MM.1S (cell line): ENCODE results near the gene ASGR1.
"Not testable (repeated sequence)": the region's sequence is repeated elsewhere in the genome, so short reads cannot be mapped to it uniquely, and the experiment has no call there.

Experiments
- DNase-seq: peaks from one replicate; pipeline ENCODE4 v3.0.0-alpha.2; 2015
- H2AFZ ChIP-seq: fragments of 300-600 bp; sonication (generic); 2 replicates; pipeline ENCODE4 v1.6.0; 2016; ENCODE audit warnings: antibody characterized with exemption, low read length
- H3F3A ChIP-seq: fragments of 300-600 bp; sonication (generic); 2 replicates; pipeline ENCODE4 v1.6.1; 2016; ENCODE audit warnings: mild to moderate bottlenecking, antibody characterized with exemption, low read length, moderate library complexity, mixed read lengths; ENCODE audit not compliant: insufficient read depth
- H3K27ac ChIP-seq: fragments of 300-600 bp; sonication (generic); 2 replicates; pipeline ENCODE4 v1.5.1; 2016; ENCODE audit warnings: mild to moderate bottlenecking, low read length
- H3K27me3 ChIP-seq: fragments of 300-600 bp; sonication (generic); replicated peaks from 2 replicates; pipeline ENCODE4 v1.6.0; 2016; ENCODE audit warnings: low read length; ENCODE audit not compliant: insufficient read depth
- H3K36me3 ChIP-seq: fragments of 300-600 bp; sonication (generic); replicated peaks from 2 replicates; pipeline ENCODE4 v1.6.1; 2016; ENCODE audit warnings: mild to moderate bottlenecking, low read length, mixed read lengths; ENCODE audit not compliant: insufficient read depth
- H3K4me1 ChIP-seq: fragments of 300-600 bp; sonication (generic); 2 replicates; pipeline ENCODE4 v1.6.1; 2016; ENCODE audit warnings: low read length, mixed read lengths
- H3K4me2 ChIP-seq: fragments of 300-600 bp; sonication (generic); 2 replicates; pipeline ENCODE4 v1.6.0; 2016; ENCODE audit warnings: low read depth, low read length
- H3K4me3 ChIP-seq: fragments of 300-600 bp; sonication (generic); 2 replicates; pipeline ENCODE4 v1.5.1; 2016; ENCODE audit warnings: low read length, mixed read lengths
- H3K79me2 ChIP-seq: fragments of 300-600 bp; sonication (generic); 2 replicates; pipeline ENCODE4 v1.6.1; 2016; ENCODE audit warnings: mixed run types, low read length, mixed read lengths
- H3K9ac ChIP-seq: fragments of 300-600 bp; sonication (generic); 2 replicates; pipeline ENCODE4 v1.6.1; 2016; ENCODE audit warnings: low read length, mixed read lengths
- H3K9me2 ChIP-seq: fragments of 300-600 bp; sonication (generic); replicated peaks from 2 replicates; pipeline ENCODE4 v1.6.1; 2016; ENCODE audit warnings: mild to moderate bottlenecking, low read length, mixed read lengths; ENCODE audit not compliant: insufficient read depth
- H3K9me3 ChIP-seq: fragments of 300-600 bp; sonication (generic); replicated peaks from 2 replicates; pipeline ENCODE4 v1.6.1; 2016; ENCODE audit warnings: mild to moderate bottlenecking, low read length, mixed read lengths; ENCODE audit not compliant: insufficient read depth
- H4K20me1 ChIP-seq: fragments of 300-600 bp; sonication (generic); 2 replicates; pipeline ENCODE4 v1.6.1; 2016; ENCODE audit warnings: mild to moderate bottlenecking, low read length, moderate library complexity, mixed read lengths; ENCODE audit not compliant: insufficient read depth
- CTCF ChIP-seq: fragments of 300-600 bp; sonication (generic); IDR thresholded peaks from 2 replicates; pipeline ENCODE4 v1.5.1; 2016; ENCODE audit warnings: antibody characterized with exemption, low read length, mixed read lengths
- EZH2 ChIP-seq: fragments of 300-600 bp; sonication (generic); optimal IDR thresholded peaks from 2 replicates; pipeline ENCODE3; 2017; ENCODE audit warnings: low read depth, mild to moderate bottlenecking, antibody characterized with exemption, low read length, mixed read lengths
- EZH2phosphoT487 ChIP-seq: fragments of 300-600 bp; sonication (generic); IDR thresholded peaks from 2 replicates; pipeline ENCODE4 v1.6.1; 2018; ENCODE audit warnings: antibody characterized with exemption, low read length

ASGR1 gene

GRCh38 chr17:7184647-7185046 lies 5.5 kb upstream of the ASGR1 start:
- Histone ChIP-seq H3K4me3 (no peak overlapping the region), H3K4me2 (no peak overlapping the region), H3K9me3 (no peaks in the 10 kb centered on the region), H3K79me2 (no peaks in the 10 kb centered on the region), H3K36me3 (no peaks in the 10 kb centered on the region), H2AFZ (no peak overlapping the region), H3K27ac (no peak overlapping the region), H3K9ac (no peak overlapping the region), H3F3A (no peaks in the 10 kb centered on the region), H3K4me1 (no peaks in the 10 kb centered on the region), H3K27me3 (peaks cover 49% of the 10 kb centered on the region), H4K20me1 (no peaks in the 10 kb centered on the region), H3K9me2 (no peaks in the 10 kb centered on the region)
- TF ChIP-seq EZH2, result no peak
- no peak for TF ChIP-seq CTCF
- no peak for TF ChIP-seq EZH2phosphoT487
- DNase-seq, result no peak

- Histone ChIP-seq H3K9ac (no peak overlapping the region), H3F3A (no peaks in the 10 kb centered on the region), H3K36me3 (no peaks in the 10 kb centered on the region), H3K9me2 (no peaks in the 10 kb centered on the region), H3K4me1 (no peaks in the 10 kb centered on the region), H2AFZ (no peak overlapping the region), H3K27ac (no peak overlapping the region), H3K79me2 (no peaks in the 10 kb centered on the region), H4K20me1 (no peaks in the 10 kb centered on the region), H3K4me3 (no peak overlapping the region), H3K9me3 (no peaks in the 10 kb centered on the region), H3K4me2 (no peak overlapping the region), H3K27me3 (peaks cover 54% of the 10 kb centered on the region)
- TF ChIP-seq EZH2phosphoT487, result no peak
- TF ChIP-seq EZH2, result no peak
- DNase-seq, result no peak
Measured at GRCh38 chr17:7184091-7184488, 4.9 kb upstream of the ASGR1 start.

GRCh38 chr17:7183433-7184090 lies 4.4 kb upstream of the ASGR1 start:
- H3K27me3 ChIP-seq, result peaks cover 58% of the 10 kb centered on the region
- H3K4me1 ChIP-seq, result no peaks in the 10 kb centered on the region
- no peak for DNase-seq
- no peak overlapping the region for H3K4me2 ChIP-seq
- H3K79me2 ChIP-seq, result no peaks in the 10 kb centered on the region
- no peak overlapping the region for H3K9ac ChIP-seq
- no peaks in the 10 kb centered on the region for H3K36me3 ChIP-seq
- H3K9me2 ChIP-seq, result no peaks in the 10 kb centered on the region
- H4K20me1 ChIP-seq, result no peaks in the 10 kb centered on the region
- H2AFZ ChIP-seq, result no peak overlapping the region
- TF ChIP-seq EZH2 (no peak), CTCF (no peak), EZH2phosphoT487 (no peak)
- H3K4me3 ChIP-seq, result no peak overlapping the region
- no peaks in the 10 kb centered on the region for H3F3A ChIP-seq
- H3K27ac ChIP-seq, result no peak overlapping the region
- no peaks in the 10 kb centered on the region for H3K9me3 ChIP-seq

GRCh38 chr17:7182101-7182500 lies 2.9 kb upstream of the ASGR1 start:
- H3K36me3 ChIP-seq, H2AFZ ChIP-seq, H3K4me1 ChIP-seq, H3K79me2 ChIP-seq, H4K20me1 ChIP-seq, H3F3A ChIP-seq, H3K27ac ChIP-seq, H3K9me2 ChIP-seq, H3K9ac ChIP-seq, H3K4me3 ChIP-seq, H3K4me2 ChIP-seq, DNase-seq, H3K9me3 ChIP-seq: not testable (repeated sequence)
- peaks cover 62% of the 10 kb centered on the region for H3K27me3 ChIP-seq
